GM23338 (cell line): ENCODE results near the gene GSTP1. TPM values are rescaled to one million over a fixed set of nuclear protein-coding genes. Genes with fewer than 3 reads are reported as not detected.

ENCODE experiments used
- ATAC-seq: fragments of 200-7000 bp; cut with Tn5 transposase; 3 replicates; pipeline ENCODE4 v1.9.1; 2020
- DNase-seq: peaks from one replicate; pipeline ENCODE4 v3.0.0-alpha.2; 2015; ENCODE audit warnings: low spot score
- H2AFZ ChIP-seq: fragments of 200-600 bp; sonication (generic); 2 replicates; pipeline ENCODE4 v1.8.0; 2016; ENCODE audit warnings: antibody characterized with exemption, mild to moderate bottlenecking, moderate library complexity
- H3F3A ChIP-seq: fragments of 200-600 bp; sonication (generic); replicated peaks from 2 replicates; pipeline ENCODE4 v1.8.0; 2017; ENCODE audit warnings: antibody characterized with exemption, mixed run types, low read depth
- H3K27ac ChIP-seq: fragments of 200-600 bp; sonication (generic); 2 replicates; pipeline ENCODE4 v1.6.1; 2016; ENCODE audit warnings: low read depth
- H3K27me3 ChIP-seq: fragments of 200-600 bp; sonication (generic); 2 replicates; pipeline ENCODE4 v1.8.0; 2016; ENCODE audit warnings: mild to moderate bottlenecking, mixed run types, moderate library complexity; ENCODE audit not compliant: insufficient read depth
- H3K36me3 ChIP-seq: fragments of 200-600 bp; sonication (generic); 2 replicates; pipeline ENCODE4 v1.8.0; 2016; ENCODE audit warnings: mild to moderate bottlenecking; ENCODE audit not compliant: insufficient read depth
- H3K4me1 ChIP-seq: fragments of 200-600 bp; sonication (generic); 2 replicates; pipeline ENCODE4 v1.8.0; 2016; ENCODE audit warnings: mild to moderate bottlenecking, moderate library complexity; ENCODE audit not compliant: insufficient read depth
- H3K4me2 ChIP-seq: fragments of 200-600 bp; sonication (generic); 2 replicates; pipeline ENCODE4 v1.7.1; 2017; ENCODE audit warnings: mixed run types
- H3K4me3 ChIP-seq: fragments of 200-600 bp; sonication (generic); 2 replicates; pipeline ENCODE4 v1.6.1; 2016; ENCODE audit warnings: mixed run types
- H3K79me2 ChIP-seq: fragments of 200-600 bp; sonication (generic); replicated peaks from 2 replicates; pipeline ENCODE4 v1.8.0; 2017; ENCODE audit warnings: mild to moderate bottlenecking; ENCODE audit not compliant: insufficient read depth
- H3K9me2 ChIP-seq: fragments of 200-600 bp; sonication (generic); 2 replicates; pipeline ENCODE4 v1.8.0; 2017; ENCODE audit not compliant: insufficient read depth
- H4K20me1 ChIP-seq: fragments of 200-600 bp; sonication (generic); replicated peaks from 2 replicates; pipeline ENCODE4 v1.8.0; 2017; ENCODE audit warnings: mild to moderate bottlenecking; ENCODE audit not compliant: insufficient read depth
- H3K27ac Mint-ChIP-seq: 2 replicates; pipeline ENCODE4 v1.8.0; 2020; ENCODE audit warnings: inconsistent platforms, mild to moderate bottlenecking, moderate library complexity, mixed read lengths
- H3K27me3 Mint-ChIP-seq: 3 replicates; pipeline ENCODE4 v1.8.0; 2022; ENCODE audit warnings: low read depth, mild to moderate bottlenecking, moderate library complexity, mixed read lengths, inconsistent platforms; ENCODE audit not compliant: insufficient read depth, poor library complexity
- H3K36me3 Mint-ChIP-seq: 3 replicates; pipeline ENCODE4 v1.8.0; 2021; ENCODE audit warnings: low read depth, mild to moderate bottlenecking, inconsistent platforms, moderate library complexity, mixed read lengths
- H3K4me1 Mint-ChIP-seq: 3 replicates; pipeline ENCODE4 v1.8.0; 2020; ENCODE audit warnings: mild to moderate bottlenecking, inconsistent platforms, mixed read lengths
- H3K4me3 Mint-ChIP-seq: 3 replicates; pipeline ENCODE4 v1.8.0; 2021; ENCODE audit warnings: moderate library complexity, mild to moderate bottlenecking, inconsistent platforms, mixed read lengths
- H3K9me3 Mint-ChIP-seq: 3 replicates; pipeline ENCODE4 v1.8.0; 2020; ENCODE audit warnings: moderate library complexity, mild to moderate bottlenecking, inconsistent platforms, mixed read lengths
- ETS1 ChIP-seq: IDR thresholded peaks from 2 replicates; pipeline ENCODE4 v1.6.1; 2016; ENCODE audit warnings: antibody characterized with exemption
- EZH2 ChIP-seq: fragments of 200-600 bp; sonication (generic); IDR thresholded peaks from one replicate; pipeline ENCODE4 v1.8.0; 2017; ENCODE audit warnings: antibody characterized with exemption, mild to moderate bottlenecking, low read depth; ENCODE audit not compliant: unreplicated experiment
- EZH2phosphoT487 ChIP-seq: fragments of 200-600 bp; sonication (generic); IDR thresholded peaks from one replicate; pipeline ENCODE4 v1.8.1; 2018; ENCODE audit warnings: antibody characterized with exemption; ENCODE audit not compliant: unreplicated experiment
- JUNB ChIP-seq: IDR thresholded peaks from one replicate; pipeline ENCODE4 v1.6.1; 2016; ENCODE audit warnings: antibody characterized with exemption; ENCODE audit not compliant: unreplicated experiment
- NANOG ChIP-seq: IDR thresholded peaks from 2 replicates; pipeline ENCODE4 v1.6.1; 2016; ENCODE audit warnings: antibody characterized with exemption, borderline replicate concordance
- POLR2AphosphoS5 ChIP-seq: IDR thresholded peaks from 2 replicates; pipeline ENCODE4 v1.6.1; 2016; ENCODE audit warnings: antibody characterized with exemption, low read depth
- REST ChIP-seq: IDR thresholded peaks from one replicate; pipeline ENCODE4 v1.6.1; 2018; ENCODE audit warnings: antibody characterized with exemption; ENCODE audit not compliant: unreplicated experiment
- STAT1 ChIP-seq: IDR thresholded peaks from one replicate; pipeline ENCODE4 v1.6.1; 2016; ENCODE audit warnings: antibody characterized with exemption; ENCODE audit not compliant: unreplicated experiment
- ZNF114 ChIP-seq: fragments of 250-450 bp; sonication (Bioruptor Pico); IDR thresholded peaks from 2 replicates; pipeline ENCODE4 v1.5.0; 2020; ENCODE audit warnings: mild to moderate bottlenecking, moderate library complexity
- ZNF331 ChIP-seq: fragments of 250-450 bp; sonication (Bioruptor Pico); IDR thresholded peaks from 2 replicates; pipeline ENCODE4 v1.5.0; 2020; ENCODE audit warnings: low read depth, mild to moderate bottlenecking, moderate library complexity
- ZNF462 ChIP-seq: fragments of 250-450 bp; sonication (Bioruptor Pico); IDR thresholded peaks from 2 replicates; pipeline ENCODE4 v1.5.0; 2020; ENCODE audit warnings: mild to moderate bottlenecking, moderate library complexity
- polyA plus RNA-seq: library from polyadenylated mRNA; unstranded; fragments of >200 nt; fragmentation: Nextera tagmentation; extraction: Ambion mirVana; gene quantifications from 2 replicates; pipeline ENCODE4 v1.2.1, GENCODE V29; 2016
- total RNA-seq: library from RNA; depleted of rRNA; stranded (reverse); fragments of >200 nt; shearing (Covaris generic); gene quantifications from 2 replicates; pipeline ENCODE4 v1.2.3, GENCODE V29; 2014

Gene GSTP1
- total and polyA plus RNA-seq, 2 experiments from 2014 or later: 1,776 to 1,881 TPM

- no peak for TF ChIP-seq ETS1
- no peak for TF ChIP-seq EZH2phosphoT487
- no peak for TF ChIP-seq EZH2
- no peak for TF ChIP-seq NANOG
- no peak for TF ChIP-seq STAT1
- no peak for TF ChIP-seq JUNB
- no peak for TF ChIP-seq REST
Measured at GRCh38 chr11:67543585-67543984, 40.0 kb upstream of the GSTP1 start (continued).

GRCh38 chr11:67544616-67545242 lies 38.9 kb upstream of the GSTP1 start:
- ATAC-seq: no peak
- Histone ChIP-seq H3K79me2 (no peaks in the 10 kb centered on the region), H3K27ac (no peak overlapping the region), H3K9me2 (no peaks in the 10 kb centered on the region), H2AFZ (peak overlapping the region; percentile 80; the same call in 1 of the 2 replicates), H3K4me1 (0 out of 2 replicates have a peak, but pooled peaks cover 5% of the 10 kb centered on the region), H3K27me3 (no peaks in the 10 kb centered on the region), H3F3A (no peaks in the 10 kb centered on the region), H3K4me2 (no peak overlapping the region), H3K4me3 (no peak overlapping the region), H4K20me1 (no peaks in the 10 kb centered on the region), H3K36me3 (no peaks in the 10 kb centered on the region)
- H3K4me1 Mint-ChIP-seq: peaks cover 5% of the 10 kb centered on the region
- no peak for DNase-seq
- no peak overlapping the region for H3K27ac Mint-ChIP-seq
- H3K4me3 Mint-ChIP-seq: no peak overlapping the region
- H3K27me3 Mint-ChIP-seq: peaks cover 3% of the 10 kb centered on the region
- H3K36me3 Mint-ChIP-seq: no peaks in the 10 kb centered on the region
- no peak for TF ChIP-seq NANOG
- no peak for TF ChIP-seq POLR2AphosphoS5
- no peak for TF ChIP-seq ETS1
- no peak for TF ChIP-seq STAT1
- TF ChIP-seq ZNF331 (CRISPR knock-in tag): no peak
- TF ChIP-seq JUNB: no peak
- TF ChIP-seq ZNF114: no peak
- no peak for TF ChIP-seq ZNF462
- peaks cover 3% of the 10 kb centered on the region for H3K9me3 Mint-ChIP-seq
